Endometrial microvascular endothelial cells (primary cell): Measurements from ENCODE around the gene VAMP4. TPM values are rescaled to one million over a fixed set of nuclear protein-coding genes. Genes with fewer than 3 reads are reported as not detected.
"Not testable (repeated sequence)": the region's sequence is repeated elsewhere in the genome, so short reads cannot be mapped to it uniquely, and the experiment has no call there.

Source experiments
- in situ Hi-C: cut with HindIII; loops from 2 replicates; pipeline ENCODE4 v1.10.0; 2017; ENCODE audit warnings: low sequenced_read_pairs, low pct_unique_long_range_greater_than_20kb; ENCODE audit errors: inconsistent ontology term
- total RNA-seq: library from RNA; depleted of rRNA; stranded (reverse); fragments of >200 nt; gene quantifications from one replicate; pipeline ENCODE4 v1.2.3, GENCODE V29; 2015; ENCODE audit errors: inconsistent ontology term

The VAMP4 gene
- total RNA-seq, 1 donor from 2014 or later = 10.0 TPM

GRCh38 chr1:171753685-171754352, 12.0 kb upstream of the VAMP4 start:
- in situ Hi-C loops = no loop called here

GRCh38 chr1:171753182-171753581, 11.3 kb upstream of the VAMP4 start:
- in situ Hi-C loops = no loop called here

GRCh38 chr1:171751221-171751620, 9.4 kb upstream of the VAMP4 start:
- in situ Hi-C loops = no loop called here

- in situ Hi-C loops = no loop called here
These were observed 6.8 kb upstream of the VAMP4 start for GRCh38 chr1:171748651-171749050.

- in situ Hi-C loops = no loop called here
These were observed 3.1 kb upstream of the VAMP4 start for GRCh38 chr1:171744986-171745385.

- in situ Hi-C loops = no loop called here
These were observed 1.4 kb upstream of the VAMP4 start for GRCh38 chr1:171743081-171743870.

GRCh38 chr1:171742577-171742922, 685 bp upstream of the VAMP4 start:
- in situ Hi-C loops = no loop called here

GRCh38 chr1:171740987-171741871, 636 bp downstream of the VAMP4 start:
- in situ Hi-C loops = no loop called here

GRCh38 chr1:171740356-171740863, 1.5 kb downstream of the VAMP4 start:
- in situ Hi-C loops = no loop called here

- in situ Hi-C loops = no loop called here
These were observed 2.2 kb downstream of the VAMP4 start for GRCh38 chr1:171739656-171740055.

GRCh38 chr1:171738911-171739310, 3.0 kb downstream of the VAMP4 start:
- in situ Hi-C loops = no loop called here

GRCh38 chr1:171736196-171736595, 5.7 kb downstream of the VAMP4 start:
- in situ Hi-C loops = no loop called here

- in situ Hi-C loops = no loop called here
These were observed 11.8 kb downstream of the VAMP4 start for GRCh38 chr1:171730052-171730451.

- in situ Hi-C loops = no loop called here
These were observed 14.1 kb downstream of the VAMP4 start for GRCh38 chr1:171727778-171728177.

- in situ Hi-C loops = not testable (repeated sequence)
These were observed 18.7 kb downstream of the VAMP4 start for GRCh38 chr1:171723180-171723579.

- in situ Hi-C loops = no loop called here
These were observed 23.0 kb downstream of the VAMP4 start for GRCh38 chr1:171718848-171719247.

GRCh38 chr1:171718216-171718615, 23.6 kb downstream of the VAMP4 start:
- in situ Hi-C loops = no loop called here

- in situ Hi-C loops = no loop called here
These were observed 24.7 kb downstream of the VAMP4 start for GRCh38 chr1:171717062-171717718.

GRCh38 chr1:171716616-171717015, 25.2 kb downstream of the VAMP4 start:
- in situ Hi-C loops = no loop called here
